HTR-8/SVneo (cell line): ENCODE data around the gene CROT.

ENCODE experiments used
- DNase-seq: peaks from one replicate; pipeline ENCODE4 v3.0.0; 2011; ENCODE audit warnings: low spot score, mixed read lengths; ENCODE audit not compliant: insufficient read length
- FAIRE-seq: peaks from 2 replicates; lab custom pipeline; 2011; peaks lifted over from hg19 to GRCh38; lab: Jason Lieb, UNC

CROT gene

DNA sequence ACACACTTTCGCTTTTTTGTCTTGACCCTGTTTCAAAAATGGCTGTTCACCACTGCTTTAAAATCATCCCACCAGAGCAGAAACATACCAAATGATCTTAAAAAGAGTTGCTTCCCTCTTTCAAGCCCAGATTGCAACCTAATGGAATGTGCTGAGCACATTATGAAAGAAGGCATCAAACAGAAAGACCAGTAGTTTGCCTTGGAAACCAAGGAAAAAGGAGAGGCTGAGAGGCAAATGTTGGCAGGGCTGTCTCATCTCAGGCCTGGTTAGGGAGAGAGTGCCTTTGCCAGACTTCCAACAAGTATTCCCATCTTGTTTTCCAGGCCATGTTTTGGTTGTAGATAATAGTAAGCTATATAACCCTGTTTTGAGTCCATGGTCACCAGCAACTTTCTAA lies 65.7 kb downstream of the CROT start:
- DNase-seq (no peak), FAIRE-seq (no peak)

- FAIRE-seq (no peak), DNase-seq (no peak)
Observed at GRCh38 chr7:87413029-87413428, 67.6 kb downstream of the CROT start.

DNA sequence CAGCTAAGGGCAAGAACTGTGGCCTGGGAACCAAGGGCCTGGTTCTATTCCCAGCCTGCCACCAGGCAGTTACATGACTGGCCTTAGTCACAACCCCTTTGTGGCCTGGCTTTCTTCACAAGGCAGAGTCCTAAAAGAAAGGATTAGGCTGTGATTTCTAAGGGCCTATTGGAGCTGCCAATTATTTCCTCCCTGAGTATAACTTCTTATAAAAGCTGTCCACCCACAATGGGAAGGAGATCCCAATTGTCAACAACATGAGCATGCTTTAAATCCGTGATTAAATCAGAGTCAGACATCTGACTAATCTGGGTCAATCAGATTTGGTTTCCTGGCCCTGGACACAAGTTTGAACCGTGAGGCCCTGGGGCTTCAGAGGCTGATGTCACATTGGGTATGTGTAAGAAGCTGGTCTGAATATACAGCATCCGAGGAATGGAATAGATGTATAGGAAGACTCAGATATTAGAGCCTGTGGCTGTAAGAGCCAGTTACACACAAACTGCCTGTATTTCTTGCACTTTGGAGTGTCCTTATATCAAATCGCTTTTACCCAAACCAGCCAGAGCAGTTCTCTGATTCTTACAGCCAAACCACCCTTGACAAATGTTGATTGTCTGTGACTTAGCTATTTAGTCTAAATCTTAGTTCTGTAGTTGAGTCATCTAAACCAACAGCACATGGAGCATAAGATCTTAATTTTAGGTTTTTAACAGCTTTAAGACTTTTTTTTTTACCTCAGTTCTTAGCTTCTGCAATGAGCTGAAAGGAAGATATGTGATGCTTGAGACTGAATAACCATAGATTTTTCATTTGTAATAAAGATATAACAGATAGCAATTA lies 68.7 kb downstream of the CROT start:
- FAIRE-seq (no peak), DNase-seq (no peak)

DNA sequence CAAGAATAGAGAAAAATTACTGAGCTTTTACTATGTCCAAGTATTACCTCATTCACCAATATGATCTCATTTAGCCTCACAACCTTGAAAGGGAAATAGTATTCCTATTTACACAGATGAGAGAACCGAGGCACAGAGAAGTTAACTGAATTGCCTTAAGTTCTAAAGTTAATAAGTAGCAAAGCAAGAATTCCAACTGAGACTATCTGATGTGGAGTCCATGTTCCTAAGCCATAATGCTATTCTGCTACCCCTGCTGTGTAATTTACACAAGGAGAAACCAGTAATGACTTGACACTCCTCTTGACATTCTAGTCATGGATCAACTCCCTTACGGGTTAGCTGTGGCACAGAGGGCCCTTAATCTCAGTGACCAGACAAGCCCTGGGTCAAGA lies 69.3 kb downstream of the CROT start:
- no peak for FAIRE-seq

GRCh38 chr7:87416682-87417587 lies 71.5 kb downstream of the CROT start:
- FAIRE-seq (no peak), DNase-seq (peak; percentile 9)

More for the DNA sequence above, 69.3 kb downstream of the CROT start:
- no peak for DNase-seq

GRCh38 chr7:87420173-87420572 lies 74.7 kb downstream of the CROT start:
- no peak for DNase-seq
- FAIRE-seq: no peak

DNA sequence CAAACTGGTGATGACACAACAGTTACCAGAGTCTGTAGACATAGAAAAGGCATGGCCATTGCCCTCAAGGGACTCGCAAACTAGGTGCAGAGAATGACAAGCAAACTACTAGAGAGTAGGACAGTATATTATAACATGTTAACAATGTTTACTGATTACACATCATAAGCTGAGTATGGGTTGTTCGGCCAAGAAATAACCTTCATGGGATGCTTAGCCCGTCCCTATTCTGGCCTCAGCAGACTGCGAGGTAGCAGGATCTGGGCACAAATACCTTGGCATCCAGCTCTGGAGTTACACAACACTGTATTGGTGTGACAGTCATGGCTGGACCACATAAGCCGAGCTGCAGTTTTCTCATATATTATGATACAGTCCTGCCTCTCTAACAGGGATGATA lies 78.6 kb downstream of the CROT start:
- no peak for FAIRE-seq
- no peak for DNase-seq

DNA sequence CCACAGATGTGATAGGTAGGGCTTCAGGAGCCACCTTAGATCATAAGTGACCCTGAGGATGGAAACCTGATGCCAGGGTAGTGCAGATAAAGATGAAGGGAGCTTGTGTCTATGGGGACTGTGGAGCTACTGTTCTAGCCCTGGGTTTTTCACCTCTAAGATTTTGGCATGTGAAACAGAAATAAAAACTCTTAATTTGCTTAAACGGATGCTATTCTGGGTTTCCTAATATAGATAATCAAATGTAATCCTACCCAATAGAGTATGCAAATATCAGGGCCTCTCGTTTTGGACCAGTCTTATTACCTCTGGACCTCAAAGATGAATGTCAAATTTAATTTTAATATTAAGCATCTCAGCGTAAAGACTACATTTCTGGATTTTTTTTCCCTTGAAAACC lies 80.7 kb downstream of the CROT start:
- no peak for DNase-seq
- no peak for FAIRE-seq

DNA sequence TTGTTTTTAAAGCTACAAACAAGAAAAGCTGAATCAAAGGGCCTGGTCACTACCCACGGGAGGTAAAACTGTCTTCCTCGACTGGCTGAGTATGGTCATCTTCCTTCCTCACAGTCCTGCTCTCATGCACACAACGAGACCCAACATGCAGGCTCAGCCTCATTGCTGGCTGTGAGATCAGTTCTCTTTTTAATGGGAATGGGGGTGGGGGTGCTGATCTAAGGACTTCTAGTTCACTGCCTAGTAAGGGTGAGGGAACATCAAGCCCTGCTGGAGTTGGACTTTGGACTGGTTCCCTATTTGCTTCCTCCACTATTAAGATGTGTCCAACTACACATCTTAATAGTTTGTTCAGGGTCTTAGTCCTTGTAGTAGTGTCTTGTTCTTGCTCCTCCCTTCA lies 81.8 kb downstream of the CROT start:
- no peak for FAIRE-seq
- DNase-seq: no peak

DNA sequence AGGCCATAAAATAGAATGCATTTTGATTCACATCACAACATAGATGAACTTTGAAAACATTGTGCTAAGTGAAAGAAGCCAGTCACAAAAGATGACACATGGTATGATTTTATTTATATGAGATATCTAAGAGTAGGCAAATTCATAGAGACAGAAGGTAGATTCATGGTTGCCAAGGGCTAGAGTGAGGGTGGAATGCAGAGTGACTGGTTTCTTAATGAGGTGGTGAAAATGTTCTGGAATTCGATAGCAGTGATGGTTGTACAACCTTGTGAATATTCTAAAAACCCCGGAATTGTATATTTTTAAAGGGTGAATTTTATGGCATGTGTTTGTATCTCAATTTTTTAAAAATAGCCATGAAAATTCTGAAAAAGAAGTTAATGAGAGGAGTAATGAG lies 87.1 kb downstream of the CROT start:
- FAIRE-seq: no peak
- DNase-seq: no peak

DNA sequence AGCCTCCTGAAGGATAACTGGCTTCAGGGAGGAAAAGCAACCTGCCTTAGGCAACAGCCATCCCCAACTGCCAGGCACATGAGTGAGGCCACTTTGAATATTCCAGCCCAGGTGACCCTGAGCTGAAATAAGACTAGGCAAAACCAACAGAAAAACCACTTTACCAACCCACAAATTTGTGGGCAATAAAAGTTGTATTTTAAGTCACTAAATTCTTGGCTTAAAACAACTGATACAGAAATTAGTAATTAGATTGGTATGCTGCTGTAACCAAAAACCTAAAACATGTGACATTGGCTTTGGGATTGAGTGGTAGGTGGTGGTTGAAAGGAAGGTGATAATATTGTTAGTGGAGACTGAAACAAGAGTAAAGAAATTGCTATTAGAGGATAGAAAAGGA lies 90.1 kb downstream of the CROT start:
- DNase-seq: no peak

DNA sequence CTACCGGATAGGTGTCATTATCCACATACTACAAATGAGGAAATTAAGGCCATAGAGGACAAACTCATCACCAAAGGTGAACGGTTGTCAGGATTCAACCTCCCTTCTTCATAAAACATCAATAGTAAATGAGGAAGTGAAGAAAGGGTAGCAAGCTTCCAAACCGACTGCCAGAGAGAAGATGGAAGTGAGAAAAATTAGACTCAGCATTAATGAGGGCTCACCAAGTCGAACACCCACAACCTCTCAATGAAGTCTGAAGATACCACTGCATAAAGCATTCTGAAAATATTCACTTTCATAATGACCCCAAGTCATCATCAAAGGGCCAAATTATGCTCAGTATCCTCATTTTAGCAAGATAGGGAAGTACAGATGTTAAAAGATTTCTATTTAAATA lies 100.4 kb downstream of the CROT start:
- DNase-seq (no peak), FAIRE-seq (no peak)

More for the DNA sequence above, 90.1 kb downstream of the CROT start:
- no peak for FAIRE-seq

GRCh38 chr7:87447116-87447635 lies 101.7 kb downstream of the CROT start:
- no peak for FAIRE-seq
- DNase-seq: no peak

GRCh38 chr7:87448388-87448787 lies 102.9 kb downstream of the CROT start:
- FAIRE-seq: no peak
- DNase-seq: no peak
